22Rv1 (cell line): ENCODE results near the gene NKG7.

Experiments used
- CTCF ChIP-seq: fragments of 450-650 bp; IDR thresholded peaks from 2 replicates; pipeline ENCODE4 v1.5.1; 2017; ENCODE audit warnings: mild to moderate bottlenecking
- ZFX ChIP-seq: fragments of 450-650 bp; IDR thresholded peaks from 2 replicates; pipeline ENCODE4 v1.6.1; 2017; ENCODE audit warnings: antibody characterized with exemption, borderline replicate concordance

DNA sequence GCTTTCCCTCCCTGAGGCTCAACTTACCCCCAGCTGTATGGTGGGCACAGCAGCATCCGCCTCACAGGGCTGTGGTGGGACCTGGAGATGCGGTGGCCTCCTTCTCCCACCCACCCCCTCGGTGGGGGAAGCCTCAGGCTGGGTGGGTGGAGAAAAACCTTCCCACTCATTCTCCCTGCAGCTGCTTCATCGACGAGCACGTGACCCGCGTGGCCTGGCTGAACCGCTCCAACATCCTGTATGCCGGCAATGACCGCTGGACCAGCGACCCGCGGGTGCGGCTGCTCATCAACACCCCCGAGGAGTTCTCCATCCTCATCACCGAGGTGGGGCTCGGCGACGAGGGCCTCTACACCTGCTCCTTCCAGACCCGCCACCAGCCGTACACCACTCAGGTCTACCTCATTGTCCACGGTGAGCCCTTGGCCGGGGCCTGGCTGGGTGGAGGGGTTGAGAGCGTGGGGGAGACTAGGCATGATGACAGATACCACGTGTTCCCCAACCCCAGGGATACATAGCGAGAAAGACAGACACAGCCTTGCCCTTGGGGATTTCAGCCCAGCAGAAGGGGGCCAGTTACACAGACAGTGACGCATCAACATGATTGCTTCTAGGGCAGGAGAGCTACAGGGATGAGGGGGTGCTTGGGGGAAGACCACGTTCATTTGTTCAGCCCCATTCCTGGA, 48.8 kb downstream of the NKG7 start:
- no peak for TF ChIP-seq CTCF
- TF ChIP-seq ZFX, result no peak
